MM.1S (cell line): ENCODE data around the gene JPT2.

Source experiments
- DNase-seq: peaks from one replicate; pipeline ENCODE4 v3.0.0-alpha.2; 2015
- H2AFZ ChIP-seq: fragments of 300-600 bp; sonication (generic); 2 replicates; pipeline ENCODE4 v1.6.0; 2016; ENCODE audit warnings: antibody characterized with exemption, low read length
- H3F3A ChIP-seq: fragments of 300-600 bp; sonication (generic); 2 replicates; pipeline ENCODE4 v1.6.1; 2016; ENCODE audit warnings: mild to moderate bottlenecking, antibody characterized with exemption, low read length, moderate library complexity, mixed read lengths; ENCODE audit not compliant: insufficient read depth
- H3K27ac ChIP-seq: fragments of 300-600 bp; sonication (generic); 2 replicates; pipeline ENCODE4 v1.5.1; 2016; ENCODE audit warnings: mild to moderate bottlenecking, low read length
- H3K27me3 ChIP-seq: fragments of 300-600 bp; sonication (generic); replicated peaks from 2 replicates; pipeline ENCODE4 v1.6.0; 2016; ENCODE audit warnings: low read length; ENCODE audit not compliant: insufficient read depth
- H3K36me3 ChIP-seq: fragments of 300-600 bp; sonication (generic); replicated peaks from 2 replicates; pipeline ENCODE4 v1.6.1; 2016; ENCODE audit warnings: mild to moderate bottlenecking, low read length, mixed read lengths; ENCODE audit not compliant: insufficient read depth
- H3K4me1 ChIP-seq: fragments of 300-600 bp; sonication (generic); 2 replicates; pipeline ENCODE4 v1.6.1; 2016; ENCODE audit warnings: low read length, mixed read lengths
- H3K4me2 ChIP-seq: fragments of 300-600 bp; sonication (generic); 2 replicates; pipeline ENCODE4 v1.6.0; 2016; ENCODE audit warnings: low read depth, low read length
- H3K4me3 ChIP-seq: fragments of 300-600 bp; sonication (generic); 2 replicates; pipeline ENCODE4 v1.5.1; 2016; ENCODE audit warnings: low read length, mixed read lengths
- H3K79me2 ChIP-seq: fragments of 300-600 bp; sonication (generic); 2 replicates; pipeline ENCODE4 v1.6.1; 2016; ENCODE audit warnings: mixed run types, low read length, mixed read lengths
- H3K9ac ChIP-seq: fragments of 300-600 bp; sonication (generic); 2 replicates; pipeline ENCODE4 v1.6.1; 2016; ENCODE audit warnings: low read length, mixed read lengths
- H3K9me2 ChIP-seq: fragments of 300-600 bp; sonication (generic); replicated peaks from 2 replicates; pipeline ENCODE4 v1.6.1; 2016; ENCODE audit warnings: mild to moderate bottlenecking, low read length, mixed read lengths; ENCODE audit not compliant: insufficient read depth
- H3K9me3 ChIP-seq: fragments of 300-600 bp; sonication (generic); replicated peaks from 2 replicates; pipeline ENCODE4 v1.6.1; 2016; ENCODE audit warnings: mild to moderate bottlenecking, low read length, mixed read lengths; ENCODE audit not compliant: insufficient read depth
- H4K20me1 ChIP-seq: fragments of 300-600 bp; sonication (generic); 2 replicates; pipeline ENCODE4 v1.6.1; 2016; ENCODE audit warnings: mild to moderate bottlenecking, low read length, moderate library complexity, mixed read lengths; ENCODE audit not compliant: insufficient read depth
- CTCF ChIP-seq: fragments of 300-600 bp; sonication (generic); IDR thresholded peaks from 2 replicates; pipeline ENCODE4 v1.5.1; 2016; ENCODE audit warnings: antibody characterized with exemption, low read length, mixed read lengths
- EZH2 ChIP-seq: fragments of 300-600 bp; sonication (generic); optimal IDR thresholded peaks from 2 replicates; pipeline ENCODE3; 2017; ENCODE audit warnings: low read depth, mild to moderate bottlenecking, antibody characterized with exemption, low read length, mixed read lengths
- EZH2phosphoT487 ChIP-seq: fragments of 300-600 bp; sonication (generic); IDR thresholded peaks from 2 replicates; pipeline ENCODE4 v1.6.1; 2018; ENCODE audit warnings: antibody characterized with exemption, low read length

JPT2 gene

GRCh38 chr16:1740781-1741490 lies 62.9 kb downstream of the JPT2 start:
- TF ChIP-seq CTCF (no peak), EZH2phosphoT487 (no peak), EZH2 (no peak)
- no peaks in the 10 kb centered on the region for H3K4me1 ChIP-seq
- no peaks in the 10 kb centered on the region for H3K9me3 ChIP-seq
- H2AFZ ChIP-seq, result no peak overlapping the region
- no peak overlapping the region for H3K4me3 ChIP-seq
- no peaks in the 10 kb centered on the region for H3K9me2 ChIP-seq
- no peak for DNase-seq
- no peaks in the 10 kb centered on the region for H4K20me1 ChIP-seq
- H3K27me3 ChIP-seq, result no peaks in the 10 kb centered on the region
- H3K79me2 ChIP-seq, result no peaks in the 10 kb centered on the region
- H3K4me2 ChIP-seq, result no peak overlapping the region
- no peaks in the 10 kb centered on the region for H3K36me3 ChIP-seq
- H3K9ac ChIP-seq, result no peak overlapping the region
- H3F3A ChIP-seq, result peaks cover 13% of the 10 kb centered on the region; the same call in 1 of the 2 replicates
- H3K27ac ChIP-seq, result no peak overlapping the region

GRCh38 chr16:1741553-1742165 lies 63.6 kb downstream of the JPT2 start:
- no peak for TF ChIP-seq EZH2
- no peak for TF ChIP-seq EZH2phosphoT487
- TF ChIP-seq CTCF, result no peak
- Histone ChIP-seq H4K20me1 (no peaks in the 10 kb centered on the region), H3K27me3 (no peaks in the 10 kb centered on the region), H3K9me3 (no peaks in the 10 kb centered on the region), H3K27ac (no peak overlapping the region), H3K4me2 (no peak overlapping the region), H3F3A (peaks cover 13% of the 10 kb centered on the region; the same call in 1 of the 2 replicates), H3K79me2 (no peaks in the 10 kb centered on the region), H3K4me1 (no peaks in the 10 kb centered on the region), H3K4me3 (no peak overlapping the region), H2AFZ (no peak overlapping the region), H3K9ac (no peak overlapping the region), H3K9me2 (no peaks in the 10 kb centered on the region), H3K36me3 (no peaks in the 10 kb centered on the region)
- no peak for DNase-seq

GRCh38 chr16:1743376-1744337 lies 65.6 kb downstream of the JPT2 start:
- Histone ChIP-seq H3K27ac (no peak overlapping the region), H3K36me3 (no peaks in the 10 kb centered on the region), H3K9me3 (no peaks in the 10 kb centered on the region), H3F3A (peaks cover 5% of the 10 kb centered on the region; the same call in 1 of the 2 replicates), H3K4me2 (no peak overlapping the region), H2AFZ (no peak overlapping the region), H4K20me1 (no peaks in the 10 kb centered on the region), H3K4me1 (no peaks in the 10 kb centered on the region), H3K9ac (no peak overlapping the region), H3K79me2 (no peaks in the 10 kb centered on the region), H3K4me3 (no peak overlapping the region), H3K9me2 (no peaks in the 10 kb centered on the region), H3K27me3 (no peaks in the 10 kb centered on the region)
- DNase-seq, result no peak
- TF ChIP-seq CTCF, result no peak
- no peak for TF ChIP-seq EZH2phosphoT487
- TF ChIP-seq EZH2, result no peak
